Measurements from ENCODE around the gene TCF25. TPM values are rescaled to one million over a fixed set of nuclear protein-coding genes. Genes with fewer than 3 reads are reported as not detected.

Gene TCF25
- total RNA-seq, 1 donor from 2014 or later, result 149 TPM

- Histone ChIP-seq H3K27me3 (ENCODE audit: control insufficient read depth, insufficient read depth, low read length) (no peaks in the 10 kb centered on the region), H3K36me3 (ENCODE audit: control insufficient read depth, insufficient read depth, low read length) (no peaks in the 10 kb centered on the region), H3K4me3 (ENCODE audit: low read depth, low read length) (no peak overlapping the region)
- no peak for TF ChIP-seq CTCF (IDR thresholded peaks at IDR 0.05; ENCODE audit: insufficient read depth, low read length, poor library complexity, severe bottlenecking)
- no peak for DNase-seq (ENCODE audit: low read depth)
These were observed 28.0 kb upstream of the TCF25 start for GRCh38 chr16:89845417-89845816.

- DNase-seq (ENCODE audit: low read depth), result no peak
- no peak overlapping the region for H3K4me3 ChIP-seq (ENCODE audit: low read depth, low read length)
- H3K36me3 ChIP-seq (ENCODE audit: control insufficient read depth, insufficient read depth, low read length), result no peaks in the 10 kb centered on the region
- no peak for TF ChIP-seq CTCF (IDR thresholded peaks at IDR 0.05; ENCODE audit: insufficient read depth, low read length, poor library complexity, severe bottlenecking)
- no peaks in the 10 kb centered on the region for H3K27me3 ChIP-seq (ENCODE audit: control insufficient read depth, insufficient read depth, low read length)
These were observed 26.1 kb upstream of the TCF25 start for GRCh38 chr16:89847051-89847939.

GRCh38 chr16:89847940-89848297 lies 25.5 kb upstream of the TCF25 start:
- Histone ChIP-seq H3K36me3 (ENCODE audit: control insufficient read depth, insufficient read depth, low read length) (no peaks in the 10 kb centered on the region), H3K27me3 (ENCODE audit: control insufficient read depth, insufficient read depth, low read length) (no peaks in the 10 kb centered on the region), H3K4me3 (ENCODE audit: low read depth, low read length) (no peak overlapping the region)
- TF ChIP-seq CTCF (IDR thresholded peaks at IDR 0.05; ENCODE audit: insufficient read depth, low read length, poor library complexity, severe bottlenecking), result no peak
- DNase-seq (ENCODE audit: low read depth), result no peak

GRCh38 chr16:89848974-89849373 lies 24.4 kb upstream of the TCF25 start:
- no peak for TF ChIP-seq CTCF (IDR thresholded peaks at IDR 0.05; ENCODE audit: insufficient read depth, low read length, poor library complexity, severe bottlenecking)
- H3K27me3 ChIP-seq (ENCODE audit: control insufficient read depth, insufficient read depth, low read length), result no peaks in the 10 kb centered on the region
- no peaks in the 10 kb centered on the region for H3K36me3 ChIP-seq (ENCODE audit: control insufficient read depth, insufficient read depth, low read length)
- DNase-seq (ENCODE audit: low read depth), result no peak
- no peak overlapping the region for H3K4me3 ChIP-seq (ENCODE audit: low read depth, low read length)

GRCh38 chr16:89853306-89853993 lies 19.9 kb upstream of the TCF25 start:
- no peak for TF ChIP-seq CTCF (IDR thresholded peaks at IDR 0.05; ENCODE audit: insufficient read depth, low read length, poor library complexity, severe bottlenecking)
- no peak overlapping the region for H3K4me3 ChIP-seq (ENCODE audit: low read depth, low read length)
- DNase-seq (ENCODE audit: low read depth), result no peak
- no peaks in the 10 kb centered on the region for H3K36me3 ChIP-seq (ENCODE audit: control insufficient read depth, insufficient read depth, low read length)
- H3K27me3 ChIP-seq (ENCODE audit: control insufficient read depth, insufficient read depth, low read length), result no peaks in the 10 kb centered on the region
